Tibial nerve (tissue), 4 donors: ENCODE measurements around the gene TSPAN5.

Experiments
- EP300 ChIP-seq, 2 donors: sonication (generic); formaldehyde crosslinking; IDR thresholded peaks; one replicate each; pipeline ENCODE4 v1.6.1; 2017; ENCODE audit warnings: antibody characterized with exemption in 2 of 2, mild to moderate bottlenecking in 1 of 2
- POLR2A ChIP-seq, 2 donors: fragments of 450-650 bp; IDR thresholded peaks; one replicate each; pipeline ENCODE4 v1.6.1; 2017; ENCODE audit warnings: antibody characterized with exemption in 2 of 2, mild to moderate bottlenecking in 2 of 2, moderate library complexity in 2 of 2
- TF ChIP-seq, protein P1 (sequence below), 5 experiments: fragments of 200-600 bp in 3 of 5; fragments of 450-650 bp in 2 of 5; sonication (generic) in 3 of 5; IDR thresholded peaks; one replicate each; pipeline ENCODE4 v1.5.1; 2016 to 2019; ENCODE audit warnings: antibody characterized with exemption in 5 of 5, mild to moderate bottlenecking in 3 of 5, moderate library complexity in 2 of 5

DNA sequence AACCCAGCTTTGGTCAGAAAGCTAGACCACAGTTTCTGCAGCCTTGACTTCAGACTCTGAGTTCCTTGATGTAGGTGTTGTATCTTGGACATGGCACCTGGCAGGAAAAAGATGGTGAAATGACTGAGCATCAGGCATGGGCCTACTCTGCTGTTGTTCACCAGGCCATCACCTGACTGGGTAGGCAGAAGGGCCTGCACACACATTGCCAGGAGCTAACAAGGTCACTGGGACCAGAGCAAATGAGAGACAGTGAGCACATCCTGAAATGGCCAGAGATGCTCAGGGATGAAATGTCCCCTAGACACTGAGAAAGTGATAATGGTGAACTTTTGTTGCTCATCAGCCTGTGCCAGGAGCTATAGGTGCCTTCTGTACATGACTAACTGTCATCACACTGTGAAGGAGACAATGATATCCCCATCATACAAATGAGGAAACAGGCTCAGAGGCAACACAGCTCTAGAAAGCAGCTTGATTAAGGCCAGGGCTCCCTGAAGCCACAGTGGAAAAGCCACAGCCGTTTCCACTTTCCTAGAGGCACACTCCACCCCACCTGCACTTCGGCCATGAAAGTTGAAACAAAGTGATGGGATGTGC, 128.3 kb downstream of the TSPAN5 start:
- TF ChIP-seq POLR2A (IDR thresholded peaks at IDR 0.05): no peak
- TF ChIP-seq, protein P1, sequence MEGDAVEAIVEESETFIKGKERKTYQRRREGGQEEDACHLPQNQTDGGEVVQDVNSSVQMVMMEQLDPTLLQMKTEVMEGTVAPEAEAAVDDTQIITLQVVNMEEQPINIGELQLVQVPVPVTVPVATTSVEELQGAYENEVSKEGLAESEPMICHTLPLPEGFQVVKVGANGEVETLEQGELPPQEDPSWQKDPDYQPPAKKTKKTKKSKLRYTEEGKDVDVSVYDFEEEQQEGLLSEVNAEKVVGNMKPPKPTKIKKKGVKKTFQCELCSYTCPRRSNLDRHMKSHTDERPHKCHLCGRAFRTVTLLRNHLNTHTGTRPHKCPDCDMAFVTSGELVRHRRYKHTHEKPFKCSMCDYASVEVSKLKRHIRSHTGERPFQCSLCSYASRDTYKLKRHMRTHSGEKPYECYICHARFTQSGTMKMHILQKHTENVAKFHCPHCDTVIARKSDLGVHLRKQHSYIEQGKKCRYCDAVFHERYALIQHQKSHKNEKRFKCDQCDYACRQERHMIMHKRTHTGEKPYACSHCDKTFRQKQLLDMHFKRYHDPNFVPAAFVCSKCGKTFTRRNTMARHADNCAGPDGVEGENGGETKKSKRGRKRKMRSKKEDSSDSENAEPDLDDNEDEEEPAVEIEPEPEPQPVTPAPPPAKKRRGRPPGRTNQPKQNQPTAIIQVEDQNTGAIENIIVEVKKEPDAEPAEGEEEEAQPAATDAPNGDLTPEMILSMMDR (IDR thresholded peaks at IDR 0.05): no peak
- no peak for TF ChIP-seq EP300 (IDR thresholded peaks at IDR 0.05)
